Measurements from ENCODE around the gene NGRN. TPM values are rescaled to one million over a fixed set of nuclear protein-coding genes. Genes with fewer than 3 reads are reported as not detected.
A peak's percentile ranks its signal among the peaks of the same experiment; 100 is the strongest.

NGRN gene
- total and polyA plus RNA-seq, 2 of the 8 experiments (the other 6 are each of a cell fraction or from before 2014, with no cell fraction given) = 60.1 to 101 TPM

DNA sequence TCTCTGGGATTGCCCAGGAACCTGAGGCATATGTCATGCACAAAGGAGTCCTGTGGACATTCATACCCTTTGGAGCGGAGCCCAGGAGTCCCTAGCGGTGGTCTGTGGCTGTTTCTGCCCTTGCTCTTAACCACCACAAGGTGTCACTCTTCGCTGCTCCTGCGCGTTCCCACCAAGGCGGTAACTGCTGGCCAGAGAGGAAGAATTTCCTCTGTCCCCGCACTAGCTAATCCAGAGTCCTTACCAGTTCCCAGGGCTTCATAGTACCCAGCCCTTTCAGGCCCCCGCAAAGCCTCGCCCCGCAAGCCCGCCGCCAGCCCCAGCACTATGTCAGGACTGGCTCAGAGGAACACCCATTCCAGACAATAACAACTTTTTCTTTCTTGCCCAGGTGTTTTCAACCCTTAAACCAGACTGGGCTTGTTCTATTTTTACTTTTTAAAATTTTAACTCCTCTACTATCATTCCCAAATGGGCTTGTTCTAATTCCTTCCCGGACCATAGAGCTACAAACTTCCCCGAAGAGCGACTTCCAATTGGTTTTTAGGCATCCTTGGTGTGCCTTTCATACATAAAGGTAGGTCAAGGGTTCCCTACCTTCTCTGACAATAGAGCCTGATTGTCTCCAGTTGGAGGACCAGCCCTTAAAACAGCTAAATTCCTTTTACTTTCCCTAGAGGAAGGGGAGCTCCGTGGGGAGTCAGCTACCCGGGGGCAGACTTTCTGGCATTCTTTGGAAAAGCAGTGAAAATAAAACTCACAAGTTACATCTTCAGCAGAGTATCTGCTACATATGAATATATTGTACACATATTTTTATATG, 54.8 kb downstream of the NGRN start (continued):
- TF ChIP-seq USF2 (IDR thresholded peaks at IDR 0.05; ENCODE audit: low read length) (no peak), KDM5A (IDR thresholded peaks at IDR 0.05; ENCODE audit: low read length) (no peak), EP300 (IDR thresholded peaks at IDR 0.05; ENCODE audit: borderline replicate concordance in 1 of 2, low read depth in 2 of 2, low read length in 2 of 2) (peak in 1 of 2 experiments; percentile 56; a peak in 1 of 3 replicates), SUZ12 (IDR thresholded peaks at IDR 0.05; ENCODE audit: low read length) (no peak), RAD21 (IDR thresholded peaks at IDR 0.05 in 1 of 2, conservative IDR thresholded peaks at IDR 0.05 in 1 of 2; ENCODE audit: low read depth in 2 of 2, low read length in 2 of 2) (peak; percentile 99 to 100), TEAD4 (IDR thresholded peaks at IDR 0.05; ENCODE audit: low read depth, low read length) (peak; percentile 38; the same call in 1 of the 2 replicates), TAF1 (IDR thresholded peaks at IDR 0.05; ENCODE audit: low read depth, low read length) (0 out of 2 replicates have a peak, but pooled peaks have one; percentile 14), SIX5 (IDR thresholded peaks at IDR 0.05; ENCODE audit: low read depth, low read length) (no peak), TCF12 (IDR thresholded peaks at IDR 0.05; ENCODE audit: low read depth, low read length) (no peak), CREB1 (IDR thresholded peaks at IDR 0.05) (no peak), SIN3A (conservative IDR thresholded peaks at IDR 0.05 in 1 of 2, IDR thresholded peaks at IDR 0.05 in 1 of 2; ENCODE audit: low read depth in 1 of 2, low read length in 2 of 2) (peak in 1 of 2 experiments; percentile 70; a peak in 1 of 4 replicates), CHD1 (IDR thresholded peaks at IDR 0.05; ENCODE audit: low read depth, low read length) (no peak), CTCF (IDR thresholded peaks at IDR 0.05; ENCODE audit: control extremely low read depth in 1 of 3, insufficient read depth in 1 of 3, low read depth in 1 of 3, low read length in 3 of 3) (peak; percentile 95 to 100 (median 99))
